ENCODE results near the gene PPP3CA.
"Not testable (repeated sequence)": the region's sequence is repeated elsewhere in the genome, so short reads cannot be mapped to it uniquely, and the experiment has no call there.

Gene PPP3CA

DNA sequence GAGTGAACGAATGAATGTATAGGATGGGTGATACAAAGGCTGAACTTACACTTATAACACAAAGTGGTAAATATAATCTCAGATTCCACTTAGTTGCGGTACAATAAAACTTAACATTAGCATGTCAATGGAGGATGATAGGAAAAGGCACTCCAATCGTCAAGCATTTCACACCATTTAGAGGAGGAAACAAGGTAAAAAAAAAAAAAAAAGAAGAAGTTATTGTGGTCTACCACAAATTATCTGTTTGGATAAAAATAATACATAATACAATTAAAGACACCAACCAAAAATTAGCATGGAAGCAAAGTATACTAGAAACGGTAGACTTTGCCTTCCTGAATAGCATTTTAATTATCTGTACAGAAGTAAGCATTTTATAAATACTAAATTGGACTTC is 205.5 kb downstream of the PPP3CA start:
- no peak for DNase-seq (ENCODE audit: low spot score)

- no peak for DNase-seq (ENCODE audit: low spot score)
These were observed 206.1 kb downstream of the PPP3CA start for GRCh38 chr4:101141230-101141629.

- DNase-seq (ENCODE audit: low spot score) = no peak
These were observed 207.1 kb downstream of the PPP3CA start for GRCh38 chr4:101140228-101140627.

DNA sequence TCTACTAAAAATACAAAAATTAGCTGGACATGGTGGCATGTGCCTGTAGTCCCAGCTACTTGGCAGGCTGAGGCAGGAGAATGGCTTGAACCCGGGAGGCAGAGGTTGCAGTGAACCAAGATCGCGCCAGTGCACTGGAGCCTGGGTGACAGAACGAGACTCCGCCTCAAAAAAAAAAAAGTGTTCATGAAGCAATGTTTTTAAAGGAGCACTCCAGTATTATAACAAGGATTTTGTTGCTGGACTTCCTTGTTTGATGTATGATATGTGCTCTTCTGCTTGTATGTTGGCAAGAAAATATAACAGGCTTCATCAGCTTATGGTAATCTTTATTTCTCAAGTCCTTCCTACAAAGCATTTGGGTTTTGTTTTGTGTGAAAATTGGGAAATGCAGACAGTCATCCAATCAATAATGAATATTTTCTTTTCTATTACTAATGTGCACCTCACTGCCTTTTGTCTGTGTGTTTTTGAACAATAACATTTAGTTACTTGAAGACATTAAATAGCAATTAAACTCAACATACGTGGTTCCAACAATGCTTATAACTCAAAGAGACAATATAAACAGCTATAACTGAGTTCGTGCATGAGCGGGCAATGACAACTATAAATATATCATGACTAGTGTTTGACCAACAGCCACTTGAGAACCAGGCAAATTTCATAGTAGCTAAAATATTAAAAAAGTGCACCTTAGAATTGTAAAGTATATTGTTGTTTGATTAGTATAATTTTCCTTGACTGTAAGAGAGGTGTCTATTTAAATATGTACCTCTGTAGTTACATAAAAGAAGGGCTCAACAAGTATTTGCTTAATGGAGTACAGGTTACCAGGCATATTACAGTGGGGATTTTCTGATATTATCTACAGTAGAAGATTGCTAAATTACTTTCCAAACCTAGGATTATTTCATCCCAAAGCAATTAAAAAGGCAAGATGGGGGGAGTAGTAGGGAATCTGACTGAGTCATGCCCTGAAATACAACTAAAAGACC is 210.7 kb downstream of the PPP3CA start:
- no peak for DNase-seq (ENCODE audit: low spot score)

DNA sequence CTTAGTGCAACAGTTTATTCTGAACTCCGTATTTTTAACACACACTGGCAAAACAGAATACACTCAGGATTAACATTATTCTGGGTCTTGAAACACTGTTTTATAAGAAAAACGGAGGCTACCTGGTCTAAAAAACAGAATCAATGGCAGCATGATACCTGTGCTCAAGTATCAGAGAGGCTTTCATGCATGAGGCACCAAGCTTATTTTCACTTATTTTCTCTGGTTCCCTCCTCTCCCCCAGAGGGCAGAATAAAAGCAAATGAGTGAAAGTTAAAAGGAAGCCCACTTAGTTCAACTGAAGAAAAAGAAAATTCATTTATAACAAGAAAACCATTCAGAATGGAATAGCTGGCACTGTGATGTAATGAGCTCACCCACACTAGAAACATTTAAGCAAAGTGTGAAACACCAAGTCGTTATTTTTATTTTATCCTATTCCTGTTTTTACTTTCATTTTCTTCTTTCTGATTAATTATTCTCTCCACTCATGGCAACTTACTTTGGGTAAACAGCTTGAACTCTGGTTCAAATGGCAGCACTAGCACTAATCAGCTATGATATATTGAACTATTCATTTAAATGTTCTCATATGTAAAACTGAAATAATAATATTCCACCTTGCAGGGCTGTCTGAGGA is 211.8 kb downstream of the PPP3CA start:
- no peak for DNase-seq (ENCODE audit: low spot score)

GRCh38 chr4:101131058-101131457 is 216.3 kb downstream of the PPP3CA start:
- not testable (repeated sequence) for DNase-seq (ENCODE audit: low spot score)

DNA sequence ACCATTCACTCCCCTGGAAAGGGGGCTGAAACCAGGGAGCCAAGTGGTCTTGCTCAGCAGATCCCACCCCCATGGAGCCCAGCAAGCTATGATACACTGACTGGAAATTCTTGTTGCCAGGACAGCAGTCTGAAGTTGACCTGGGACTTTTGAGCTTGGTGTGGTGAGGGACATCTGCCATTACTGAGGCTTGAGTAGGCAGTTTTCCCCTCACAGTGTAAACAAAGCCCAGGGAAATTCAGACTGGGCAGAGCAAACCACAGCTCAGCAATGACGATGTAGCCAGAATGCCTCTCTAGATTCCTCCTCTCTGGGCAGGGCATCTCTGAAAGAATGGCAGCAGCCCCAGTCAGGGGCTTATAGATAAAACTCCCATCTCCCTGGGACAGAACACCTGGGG is 218.4 kb downstream of the PPP3CA start:
- DNase-seq (ENCODE audit: low spot score) = not testable (repeated sequence)

DNA sequence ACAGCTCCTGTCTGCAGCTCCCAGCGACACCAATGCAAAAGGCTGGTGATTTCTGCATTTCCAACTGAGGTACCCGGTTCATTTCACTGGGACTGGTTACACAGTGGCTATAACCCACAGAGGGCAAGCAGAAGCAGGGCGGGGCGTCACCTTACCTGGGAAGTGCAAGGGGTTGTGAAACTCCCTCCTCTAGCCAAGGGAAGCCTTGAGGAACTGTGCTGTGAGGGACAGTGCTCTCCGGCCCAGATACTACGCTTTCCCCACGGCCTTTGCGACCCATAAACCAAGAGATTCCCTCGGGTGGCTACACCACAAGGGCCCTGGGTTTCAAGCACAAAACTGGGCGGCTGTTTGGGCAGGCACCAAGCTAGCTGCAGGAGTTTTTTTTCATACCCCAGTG is 218.9 kb downstream of the PPP3CA start:
- DNase-seq (ENCODE audit: low spot score) = no peak

- DNase-seq (ENCODE audit: low spot score) = no peak
These were observed 220.0 kb downstream of the PPP3CA start for GRCh38 chr4:101127176-101127790.

DNA sequence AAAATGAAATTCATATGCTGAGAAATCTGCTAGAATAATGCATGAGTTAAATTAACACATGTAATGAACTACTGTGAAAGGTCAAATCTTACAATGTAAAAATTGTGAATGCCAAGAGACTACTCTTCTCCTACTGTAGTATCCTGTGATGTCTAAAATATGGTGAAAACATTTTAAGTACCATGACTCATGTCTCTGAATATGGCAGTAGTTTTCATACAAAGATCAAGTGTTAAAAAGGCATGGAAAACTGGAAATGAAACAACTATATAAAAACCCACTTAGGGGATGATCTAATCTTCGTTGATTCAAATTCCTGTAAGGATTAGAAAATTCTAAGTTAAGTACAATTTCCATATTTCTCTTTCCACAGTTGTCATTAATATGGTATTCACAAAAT is 221.3 kb downstream of the PPP3CA start:
- DNase-seq (ENCODE audit: low spot score) = no peak

DNA sequence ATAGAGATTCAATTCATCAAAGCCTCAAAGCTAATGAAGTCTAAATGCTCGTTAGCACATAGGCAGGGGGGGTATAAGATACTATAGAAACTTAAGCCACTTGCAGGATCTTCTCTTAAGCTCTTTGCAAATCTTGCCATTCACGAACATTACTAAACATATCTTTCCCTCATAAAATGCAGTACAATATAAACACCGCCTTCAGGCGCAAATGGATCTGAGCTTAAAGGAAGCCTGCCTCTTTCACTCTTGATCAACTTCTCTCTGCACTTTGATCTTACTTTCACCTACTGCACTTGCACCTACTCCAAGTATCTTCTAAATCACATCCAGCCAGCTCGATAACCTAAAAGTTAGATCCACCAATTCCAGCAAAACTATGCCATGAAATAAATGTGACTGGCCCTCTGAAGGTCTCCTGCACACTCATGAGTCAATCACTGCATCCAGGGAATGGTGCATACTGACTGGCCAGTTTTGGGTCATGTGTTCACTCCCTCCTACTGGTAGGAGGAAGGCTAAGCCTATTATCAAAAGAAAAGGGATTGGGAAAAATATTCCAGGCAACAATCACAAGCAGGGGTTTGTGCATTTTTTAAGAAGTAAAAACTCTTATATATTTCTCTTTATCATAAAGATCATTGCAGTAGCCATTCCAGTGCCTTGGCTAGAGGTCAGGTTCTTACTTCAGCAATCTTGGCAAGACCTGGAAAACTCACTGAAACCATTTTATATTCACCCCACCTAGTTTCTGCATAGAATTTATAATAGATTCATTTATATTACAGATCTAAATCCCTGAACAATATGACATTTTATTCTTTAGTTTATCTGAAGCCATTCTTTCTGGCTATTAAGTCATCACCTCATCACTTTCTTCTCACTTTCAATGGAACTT is 222.0 kb downstream of the PPP3CA start:
- DNase-seq (ENCODE audit: low spot score) = no peak

DNA sequence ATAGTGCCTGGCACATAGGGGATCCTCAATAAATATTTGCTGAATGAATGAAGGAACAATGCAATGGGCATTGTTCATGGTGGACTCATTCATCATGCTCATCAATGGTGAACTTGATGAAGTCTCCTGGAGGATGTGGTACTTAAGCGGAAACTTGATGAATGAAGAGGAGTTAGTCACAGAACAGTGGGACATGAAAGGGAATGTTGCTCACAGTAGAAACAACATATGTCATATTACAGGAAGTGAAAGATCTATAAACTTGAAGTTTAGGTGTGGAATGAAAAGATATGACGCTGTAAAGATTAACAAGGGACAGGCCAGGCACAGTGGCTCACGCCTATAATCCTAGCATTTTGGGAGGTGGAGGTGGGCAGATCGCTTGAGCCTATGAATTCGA is 224.1 kb downstream of the PPP3CA start:
- DNase-seq (ENCODE audit: low spot score) = no peak

DNA sequence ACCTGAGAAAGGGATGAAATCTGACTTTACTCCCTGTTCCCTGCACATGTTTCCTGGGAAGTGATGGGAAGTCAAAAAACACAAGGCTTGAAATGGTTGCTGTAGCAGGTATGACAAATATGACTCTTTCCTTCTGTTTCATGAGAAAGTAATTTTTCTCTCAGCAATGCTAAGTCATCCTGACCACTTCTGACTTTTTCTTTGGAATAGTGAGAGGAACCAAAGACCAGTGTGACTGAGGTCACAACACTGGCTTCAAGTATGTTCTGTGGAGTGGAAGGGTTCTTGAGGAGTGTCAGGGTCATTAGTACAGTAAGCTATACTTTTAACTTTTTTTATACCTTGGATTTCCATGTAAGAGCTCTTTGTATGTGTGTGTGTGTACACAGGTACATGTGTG is 225.3 kb downstream of the PPP3CA start:
- no peak for DNase-seq (ENCODE audit: low spot score)

GRCh38 chr4:101119141-101119540 is 228.2 kb downstream of the PPP3CA start:
- no peak for DNase-seq (ENCODE audit: low spot score)

DNA sequence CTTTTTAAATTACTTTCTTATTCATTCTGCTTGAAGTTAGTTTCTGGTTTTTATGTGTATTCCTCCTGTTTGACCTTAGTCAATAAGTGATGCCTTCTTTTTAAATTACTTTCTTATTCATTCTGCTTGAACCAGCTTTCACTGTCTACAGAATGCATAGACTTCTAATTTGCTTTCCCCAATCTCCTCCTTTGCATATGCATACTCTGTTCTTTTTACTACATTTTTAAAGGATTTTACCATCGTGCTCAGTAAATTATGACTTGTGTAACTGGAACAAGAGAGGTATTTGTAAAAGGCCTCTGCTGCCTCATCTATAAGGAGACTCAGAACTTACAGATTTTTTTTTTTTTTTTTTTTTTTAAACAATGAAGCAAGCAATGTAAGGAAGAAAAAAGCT is 228.7 kb downstream of the PPP3CA start:
- no peak for DNase-seq (ENCODE audit: low spot score)

DNA sequence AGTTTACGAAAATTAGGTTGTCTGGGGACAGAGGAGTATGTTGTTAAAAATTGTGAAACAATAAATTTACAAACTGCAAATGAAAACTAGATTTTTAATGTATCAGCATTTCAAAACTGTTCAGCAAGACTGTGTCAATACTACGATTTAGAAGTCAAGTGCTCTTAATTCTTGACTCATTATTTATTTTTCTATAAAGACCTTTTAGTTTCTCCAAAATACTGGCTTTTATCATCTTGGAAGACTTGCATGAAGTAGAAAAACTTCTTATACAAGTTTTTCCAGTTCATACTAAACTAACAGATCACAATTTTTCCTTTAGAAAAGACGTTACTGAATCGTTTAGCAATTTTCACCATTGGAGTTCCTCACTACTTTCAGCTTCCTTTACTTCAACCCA is 231.4 kb downstream of the PPP3CA start:
- no peak for DNase-seq (ENCODE audit: low spot score)

- peak; percentile 87 for DNase-seq (ENCODE audit: low spot score)
These were observed 232.4 kb downstream of the PPP3CA start for GRCh38 chr4:101114936-101115372.

DNA sequence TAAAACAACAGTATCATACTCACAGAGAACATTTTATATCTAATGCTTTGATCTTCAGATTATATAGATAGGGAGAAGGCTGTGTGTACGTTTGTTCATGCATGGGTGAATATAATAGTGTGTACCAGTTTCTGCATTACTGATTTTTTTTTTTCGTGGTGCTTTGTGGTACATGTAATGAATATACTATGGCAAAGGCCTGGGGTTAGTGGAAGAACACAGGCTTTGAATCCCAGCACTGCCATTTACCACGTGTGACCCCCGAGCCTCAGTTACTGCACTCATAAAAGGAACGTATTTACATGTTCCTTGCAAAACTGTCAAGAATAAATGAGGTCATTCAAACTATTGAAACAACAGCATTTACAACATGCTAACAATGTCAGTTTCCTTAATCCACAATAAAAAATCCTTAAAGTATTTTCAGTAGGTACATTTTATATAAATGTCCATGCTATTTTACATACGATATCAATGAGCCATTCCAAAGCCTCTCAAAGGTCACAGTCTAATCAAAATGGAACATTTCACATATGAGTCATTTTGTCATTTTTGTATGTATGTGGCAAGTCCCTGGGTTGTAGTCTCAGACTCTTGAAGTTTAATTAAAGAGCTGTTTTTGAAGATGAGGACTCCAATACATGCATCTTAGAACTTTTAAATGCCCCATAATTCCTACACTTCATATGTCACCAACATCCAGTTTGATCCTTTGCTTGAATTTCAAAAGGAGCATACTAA is 242.8 kb downstream of the PPP3CA start:
- DNase-seq (ENCODE audit: low spot score) = no peak

DNA sequence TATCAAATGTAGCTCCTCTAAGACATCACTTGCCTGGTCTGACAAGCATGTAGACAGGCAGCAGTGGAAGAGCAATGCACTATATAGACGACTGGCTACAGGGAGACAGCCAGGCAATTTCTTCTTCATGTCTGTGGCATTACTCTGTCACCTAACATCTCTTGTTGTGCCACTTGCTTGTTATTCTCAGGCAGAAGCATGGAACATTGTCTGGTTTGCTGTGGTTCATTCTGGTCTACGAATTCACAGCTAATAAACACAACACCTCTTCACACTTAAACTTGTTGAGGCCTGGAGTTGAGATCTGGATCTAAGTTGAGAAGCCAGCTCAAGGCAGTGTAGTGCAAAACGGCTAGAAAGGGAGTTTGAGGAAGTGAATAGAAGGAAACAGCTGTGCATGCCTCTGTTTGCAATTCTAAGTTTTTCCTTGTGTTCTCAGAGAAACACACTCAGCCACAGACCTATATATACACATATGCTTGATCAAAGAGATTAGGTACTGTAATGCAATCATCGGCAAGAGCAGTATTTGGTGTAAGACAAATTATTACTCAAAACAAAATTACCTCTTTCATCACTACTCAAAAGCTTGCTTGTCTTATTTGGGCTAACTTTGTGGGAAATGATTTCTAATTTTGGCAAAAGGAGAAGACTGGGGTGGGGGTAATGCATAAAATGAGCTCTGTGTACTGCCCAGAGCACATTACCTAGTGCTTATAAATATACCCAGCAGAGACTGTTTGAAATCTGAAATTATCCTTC is 243.8 kb downstream of the PPP3CA start:
- no peak for DNase-seq (ENCODE audit: low spot score)

- DNase-seq (ENCODE audit: low spot score) = no peak
These were observed 245.1 kb downstream of the PPP3CA start for GRCh38 chr4:101102114-101102742.
